Keratinocyte (primary cell): ENCODE results near the gene ABL1. TPM values are rescaled to one million over a fixed set of nuclear protein-coding genes. Genes with fewer than 3 reads are reported as not detected.

Experiments used
- DNase-seq: peaks from one replicate; pipeline ENCODE4 v3.0.0-alpha.2; 2011; ENCODE audit warnings: low read depth, missing footprints, low spot score
- FAIRE-seq: peaks from 2 replicates; lab custom pipeline; 2011; peaks lifted over from hg19 to GRCh38; lab: Jason Lieb, UNC
- H2AFZ ChIP-seq: 2 replicates; pipeline ENCODE4 v1.6.0; 2012; ENCODE audit warnings: low read length, control low read depth, inconsistent platforms; ENCODE audit not compliant: control insufficient read depth
- H3K27ac ChIP-seq: 2 replicates; pipeline ENCODE4 v1.5.1; 2011; ENCODE audit warnings: low read length; ENCODE audit not compliant: control insufficient read depth, insufficient read depth
- H3K27me3 ChIP-seq: 3 replicates; pipeline ENCODE4 v1.6.0; 2011; ENCODE audit warnings: low read length; ENCODE audit not compliant: control insufficient read depth, insufficient read depth; ENCODE audit errors: extremely low read depth
- H3K36me3 ChIP-seq, 2 experiments: 2 replicates in 1 of 2; 3 replicates in 1 of 2; pipeline ENCODE4 v1.5.1; 2011; ENCODE audit warnings: low read length in 2 of 2, mild to moderate bottlenecking in 1 of 2; ENCODE audit not compliant: control insufficient read depth in 2 of 2, insufficient read depth in 2 of 2; ENCODE audit errors: extremely low read depth in 1 of 2
- H3K4me1 ChIP-seq: 3 replicates; pipeline ENCODE4 v1.5.1; 2011; ENCODE audit warnings: low read length; ENCODE audit not compliant: control insufficient read depth, insufficient read depth; ENCODE audit errors: extremely low read depth
- H3K4me2 ChIP-seq: 3 replicates; pipeline ENCODE4 v1.6.0; 2011; ENCODE audit warnings: low read depth, low read length; ENCODE audit not compliant: control insufficient read depth, insufficient read depth; ENCODE audit errors: extremely low read depth
- H3K4me3 ChIP-seq, 3 experiments: fragments of 200-600 bp in 1 of 3; sonication (generic) in 1 of 3; 2 replicates in 2 of 3; 3 replicates in 1 of 3; pipeline ENCODE4 v1.5.1; 2011 to 2016; ENCODE audit warnings: low read length in 3 of 3, mild to moderate bottlenecking in 3 of 3, control low read depth in 2 of 3, inconsistent platforms in 1 of 3, low read depth in 1 of 3, mixed read lengths in 1 of 3, mixed run types in 1 of 3, moderate library complexity in 1 of 3; ENCODE audit not compliant: control insufficient read depth in 2 of 3, insufficient read depth in 2 of 3; ENCODE audit errors: extremely low read depth in 1 of 3
- H3K79me2 ChIP-seq: 2 replicates; pipeline ENCODE4 v1.6.0; 2012; ENCODE audit warnings: low read length; ENCODE audit not compliant: control insufficient read depth, insufficient read depth
- H3K9ac ChIP-seq: 3 replicates; pipeline ENCODE4 v1.6.0; 2011; ENCODE audit warnings: low read length; ENCODE audit not compliant: control insufficient read depth, insufficient read depth; ENCODE audit errors: extremely low read depth
- H3K9me1 ChIP-seq: 3 replicates; pipeline ENCODE4 v1.6.0; 2011; ENCODE audit warnings: low read length; ENCODE audit not compliant: control insufficient read depth, insufficient read depth; ENCODE audit errors: extremely low read depth
- H3K9me3 ChIP-seq: 2 replicates; pipeline ENCODE4 v1.5.1; 2012; ENCODE audit warnings: low read depth, low read length; ENCODE audit not compliant: control insufficient read depth
- H4K20me1 ChIP-seq: 3 replicates; pipeline ENCODE4 v1.6.0; 2011; ENCODE audit warnings: low read length; ENCODE audit not compliant: control insufficient read depth, insufficient read depth; ENCODE audit errors: extremely low read depth
- CTCF ChIP-seq, 3 experiments: IDR thresholded peaks in 1 of 3; conservative IDR thresholded peaks in 1 of 3; optimal IDR thresholded peaks in 1 of 3; 2 replicates in 2 of 3; 3 replicates in 1 of 3; pipeline versions ENCODE3 to v1.5.1; 2011; ENCODE audit warnings: low read length in 3 of 3, mild to moderate bottlenecking in 3 of 3, moderate library complexity in 2 of 3, control low read depth in 1 of 3, inconsistent platforms in 1 of 3; ENCODE audit not compliant: insufficient read depth in 2 of 3; ENCODE audit errors: extremely low read depth in 1 of 3
- EZH2 ChIP-seq: IDR thresholded peaks from one replicate; pipeline ENCODE4 v1.6.1; 2012; ENCODE audit warnings: inconsistent platforms, mild to moderate bottlenecking, low read length, moderate library complexity
- dilution Hi-C: fragments of 300-500 bp; cut with MboI; formaldehyde crosslinking; loops from one replicate; pipeline ENCODE4 v1.7.0; 2020; ENCODE audit warnings: low sequenced_read_pairs; ENCODE audit not compliant: extremely low pct_ligation_motif_present
- polyA plus RNA-seq, 5 experiments: library from polyadenylated mRNA; depleted of rRNA in 3 of 5; stranded (reverse) in 3 of 5; stranded (forward) in 1 of 5; unstranded in 1 of 5; fragments of >200 nt; gene quantifications; 1 replicate in 1 of 5; 2 replicates in 3 of 5; 3 replicates in 1 of 5; pipeline versions ENCODE4 v1.2.1 to v1.2.3, GENCODE V29; 2011 to 2012; ENCODE audit warnings: missing spikeins in 2 of 5, low read depth in 1 of 5, low replicate concordance in 1 of 5

The ABL1 gene
- polyA plus RNA-seq, 1 donor (not counting 4 experiments of a cell fraction or from before 2014, with no cell fraction given): 17.0 TPM

GRCh38 chr9:130933114-130934046 lies 98.3 kb downstream of the ABL1 start:
- dilution Hi-C loops: no loop called here
- H3K9ac ChIP-seq: no peak overlapping the region
- no peaks in the 10 kb centered on the region for H3K79me2 ChIP-seq
- H3K9me1 ChIP-seq: no peaks in the 10 kb centered on the region
- H3K36me3 ChIP-seq: no peaks in the 10 kb centered on the region
- H3K4me3 ChIP-seq: peak overlapping the region in 2 of 3 experiments; percentile 27 to 40
- no peaks in the 10 kb centered on the region for H4K20me1 ChIP-seq
- peak overlapping the region; percentile 71 for H3K4me2 ChIP-seq
- H3K9me3 ChIP-seq: no peaks in the 10 kb centered on the region
- peaks cover 42% of the 10 kb centered on the region for H3K27me3 ChIP-seq
- peaks cover 51% of the 10 kb centered on the region for H3K4me1 ChIP-seq
- H3K27ac ChIP-seq: no peak overlapping the region
- DNase-seq: no peak
- no peak for TF ChIP-seq CTCF (optimal IDR thresholded peaks at IDR 0.05 in 1 of 3, IDR thresholded peaks at IDR 0.05 in 1 of 3, conservative IDR thresholded peaks at IDR 0.05 in 1 of 3; ENCODE audit: extremely low read depth in 1 of 3, insufficient read depth in 2 of 3, low read length in 3 of 3)
- TF ChIP-seq EZH2: no peak
- FAIRE-seq: no peak
- no peak overlapping the region for H2AFZ ChIP-seq

GRCh38 chr9:130934246-130934645 lies 99.2 kb downstream of the ABL1 start:
- Histone ChIP-seq H3K9me1 (no peaks in the 10 kb centered on the region), H3K4me3 (no peak overlapping the region), H3K4me2 (no peak overlapping the region), H3K36me3 (no peaks in the 10 kb centered on the region), H3K79me2 (no peaks in the 10 kb centered on the region), H4K20me1 (no peaks in the 10 kb centered on the region), H3K9ac (no peak overlapping the region), H2AFZ (no peak overlapping the region), H3K27ac (no peak overlapping the region), H3K27me3 (peaks cover 48% of the 10 kb centered on the region), H3K4me1 (peaks cover 44% of the 10 kb centered on the region), H3K9me3 (no peaks in the 10 kb centered on the region)
- FAIRE-seq (no peak), DNase-seq (no peak)
- TF ChIP-seq CTCF (optimal IDR thresholded peaks at IDR 0.05 in 1 of 3, IDR thresholded peaks at IDR 0.05 in 1 of 3, conservative IDR thresholded peaks at IDR 0.05 in 1 of 3; ENCODE audit: extremely low read depth in 1 of 3, insufficient read depth in 2 of 3, low read length in 3 of 3): no peak
- TF ChIP-seq EZH2: no peak
- dilution Hi-C loops: no loop called here
